ENCODE measurements around the gene FGF3.

DNA sequence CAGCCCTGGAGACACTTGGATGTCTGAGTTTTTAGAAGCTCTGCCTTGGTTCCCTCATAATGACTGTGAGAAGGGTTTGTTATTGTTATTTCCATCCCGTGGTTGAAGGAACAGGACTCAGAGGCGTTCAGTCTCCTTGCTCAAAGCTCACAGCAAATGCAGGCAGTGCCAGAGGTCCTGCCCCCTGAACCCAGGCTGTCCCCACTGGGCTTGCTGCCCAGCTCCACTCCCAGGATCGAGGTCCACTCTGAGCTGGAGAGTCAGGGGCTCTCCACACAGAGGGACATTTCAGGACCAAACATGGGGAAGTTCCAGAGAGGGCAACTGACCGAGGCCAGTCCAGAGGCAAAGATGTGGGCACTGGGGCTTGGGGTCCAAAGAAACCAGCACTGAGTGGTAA lies 58.9 kb downstream of the FGF3 start:
- TF ChIP-seq, protein P1, sequence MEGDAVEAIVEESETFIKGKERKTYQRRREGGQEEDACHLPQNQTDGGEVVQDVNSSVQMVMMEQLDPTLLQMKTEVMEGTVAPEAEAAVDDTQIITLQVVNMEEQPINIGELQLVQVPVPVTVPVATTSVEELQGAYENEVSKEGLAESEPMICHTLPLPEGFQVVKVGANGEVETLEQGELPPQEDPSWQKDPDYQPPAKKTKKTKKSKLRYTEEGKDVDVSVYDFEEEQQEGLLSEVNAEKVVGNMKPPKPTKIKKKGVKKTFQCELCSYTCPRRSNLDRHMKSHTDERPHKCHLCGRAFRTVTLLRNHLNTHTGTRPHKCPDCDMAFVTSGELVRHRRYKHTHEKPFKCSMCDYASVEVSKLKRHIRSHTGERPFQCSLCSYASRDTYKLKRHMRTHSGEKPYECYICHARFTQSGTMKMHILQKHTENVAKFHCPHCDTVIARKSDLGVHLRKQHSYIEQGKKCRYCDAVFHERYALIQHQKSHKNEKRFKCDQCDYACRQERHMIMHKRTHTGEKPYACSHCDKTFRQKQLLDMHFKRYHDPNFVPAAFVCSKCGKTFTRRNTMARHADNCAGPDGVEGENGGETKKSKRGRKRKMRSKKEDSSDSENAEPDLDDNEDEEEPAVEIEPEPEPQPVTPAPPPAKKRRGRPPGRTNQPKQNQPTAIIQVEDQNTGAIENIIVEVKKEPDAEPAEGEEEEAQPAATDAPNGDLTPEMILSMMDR (IDR thresholded peaks at IDR 0.05): no peak
- TF ChIP-seq POLR2A (IDR thresholded peaks at IDR 0.05): no peak

Data from Peyer's patch (tissue), 4 donors.